H9 (cell line): ENCODE results near the gene GCN1. TPM values are rescaled to one million over a fixed set of nuclear protein-coding genes. Genes with fewer than 3 reads are reported as not detected.

Experiments
- DNase-seq: peaks from one replicate; pipeline ENCODE4 v3.0.0-alpha.2; 2017
- H2AFZ ChIP-seq: one replicate; pipeline ENCODE4 v1.6.1; 2013; ENCODE audit warnings: mild to moderate bottlenecking, low read length, control low read depth, moderate library complexity
- H2AK5ac ChIP-seq: 2 replicates; pipeline ENCODE4 v1.6.1; 2013; ENCODE audit warnings: low read length, control low read depth, mixed read lengths; ENCODE audit not compliant: insufficient read length
- H2BK120ac ChIP-seq: one replicate; pipeline ENCODE4 v1.6.1; 2013; ENCODE audit warnings: low read depth, mild to moderate bottlenecking, low read length, control low read depth, inconsistent platforms; ENCODE audit not compliant: poor library complexity, severe bottlenecking
- H2BK12ac ChIP-seq: 2 replicates; pipeline ENCODE4 v1.6.1; 2013; ENCODE audit warnings: low read length, control low read depth, mixed read lengths, low read depth; ENCODE audit not compliant: insufficient read length
- H2BK15ac ChIP-seq: 2 replicates; pipeline ENCODE4 v1.6.1; 2013; ENCODE audit warnings: low read depth, low read length, control low read depth
- H2BK20ac ChIP-seq: one replicate; pipeline ENCODE4 v1.6.1; 2013; ENCODE audit warnings: low read depth, mild to moderate bottlenecking, low read length, control low read depth, inconsistent platforms; ENCODE audit not compliant: poor library complexity, severe bottlenecking
- H2BK5ac ChIP-seq: 2 replicates; pipeline ENCODE4 v1.6.1; 2013; ENCODE audit warnings: low read length, control low read depth, mixed read lengths; ENCODE audit not compliant: insufficient read length
- H3K14ac ChIP-seq: 2 replicates; pipeline ENCODE4 v1.6.1; 2013; ENCODE audit warnings: low read length, control low read depth; ENCODE audit not compliant: insufficient read depth
- H3K18ac ChIP-seq: 2 replicates; pipeline ENCODE4 v1.6.1; 2013; ENCODE audit warnings: low read depth, mild to moderate bottlenecking, mixed read lengths, low read length, control low read depth; ENCODE audit not compliant: insufficient read length
- H3K23ac ChIP-seq: 2 replicates; pipeline ENCODE4 v1.6.1; 2013; ENCODE audit warnings: low read length, control low read depth, mixed read lengths, low read depth; ENCODE audit not compliant: insufficient read length
- H3K23me2 ChIP-seq: 2 replicates; pipeline ENCODE4 v1.6.1; 2013; ENCODE audit warnings: low read depth, mild to moderate bottlenecking, mixed read lengths, low read length, control low read depth; ENCODE audit not compliant: insufficient read length, poor library complexity, severe bottlenecking
- H3K27ac ChIP-seq: 2 replicates; pipeline ENCODE4 v1.5.1; 2013; ENCODE audit warnings: low read length, control low read depth, mixed read lengths, low read depth; ENCODE audit not compliant: insufficient read length
- H3K27me3 ChIP-seq: 2 replicates; pipeline ENCODE4 v1.6.1; 2013; ENCODE audit warnings: low read length, control low read depth, inconsistent platforms; ENCODE audit not compliant: insufficient read depth
- H3K4ac ChIP-seq: 2 replicates; pipeline ENCODE4 v1.6.1; 2013; ENCODE audit warnings: low read depth, mild to moderate bottlenecking, control low read depth, inconsistent platforms, low read length, moderate library complexity
- H3K4me1 ChIP-seq: 2 replicates; pipeline ENCODE4 v1.6.1; 2013; ENCODE audit warnings: low read length, control low read depth, inconsistent platforms; ENCODE audit not compliant: insufficient read depth
- H3K4me2 ChIP-seq: 2 replicates; pipeline ENCODE4 v1.6.1; 2013; ENCODE audit warnings: low read length, control low read depth, mixed read lengths; ENCODE audit not compliant: insufficient read length, insufficient read depth
- H3K56ac ChIP-seq: 2 replicates; pipeline ENCODE4 v1.6.1; 2013; ENCODE audit warnings: low read depth, mild to moderate bottlenecking, mixed read lengths, low read length, control low read depth; ENCODE audit not compliant: insufficient read length
- H3K79me1 ChIP-seq: 2 replicates; pipeline ENCODE4 v1.6.1; 2013; ENCODE audit warnings: low read depth, mild to moderate bottlenecking, moderate library complexity, low read length, control low read depth, inconsistent platforms; ENCODE audit not compliant: insufficient read depth, poor library complexity, severe bottlenecking
- H3K79me2 ChIP-seq: 2 replicates; pipeline ENCODE4 v1.6.1; 2013; ENCODE audit warnings: low read length, control low read depth, inconsistent platforms; ENCODE audit not compliant: insufficient read depth
- H3K9ac ChIP-seq: 2 replicates; pipeline ENCODE4 v1.6.1; 2013; ENCODE audit warnings: low read length, control low read depth, mixed read lengths; ENCODE audit not compliant: insufficient read length; ENCODE audit errors: extremely low read depth
- H3K9me3 ChIP-seq: one replicate; pipeline ENCODE4 v1.6.1; 2013; ENCODE audit warnings: low read depth, low read length, inconsistent platforms; ENCODE audit not compliant: control insufficient read depth
- H3T11ph ChIP-seq: one replicate; pipeline ENCODE4 v1.6.1; 2013; ENCODE audit warnings: mild to moderate bottlenecking, low read length, control low read depth, inconsistent platforms
- H4K20me1 ChIP-seq: one replicate; pipeline ENCODE4 v1.6.1; 2013; ENCODE audit not compliant: control insufficient read depth, insufficient read length, insufficient read depth
- H4K5ac ChIP-seq: 2 replicates; pipeline ENCODE4 v1.6.1; 2013; ENCODE audit warnings: low read depth, mild to moderate bottlenecking, mixed read lengths, low read length, control low read depth; ENCODE audit not compliant: insufficient read length
- H4K8ac ChIP-seq: replicated peaks from 2 replicates; pipeline ENCODE4 v1.6.1; 2013; ENCODE audit warnings: low read length, control low read depth, mixed read lengths, low read depth; ENCODE audit not compliant: insufficient read length
- H4K91ac ChIP-seq: 2 replicates; pipeline ENCODE4 v1.6.1; 2013; ENCODE audit warnings: low read depth, mild to moderate bottlenecking, moderate library complexity, mixed read lengths, low read length, control low read depth; ENCODE audit not compliant: insufficient read length
- H3K27ac Mint-ChIP-seq, 3 experiments: 2 replicates in 2 of 3; 3 replicates in 1 of 3; pipeline ENCODE4 v1.8.0; 2020 to 2021; ENCODE audit warnings: mixed read lengths in 3 of 3, mild to moderate bottlenecking in 1 of 3, moderate library complexity in 1 of 3
- H3K27me3 Mint-ChIP-seq: 2 replicates; pipeline ENCODE4 v1.8.0; 2021; ENCODE audit warnings: low read depth, mild to moderate bottlenecking, moderate library complexity, mixed read lengths
- H3K36me3 Mint-ChIP-seq, 3 experiments: 2 replicates in 2 of 3; 3 replicates in 1 of 3; pipeline ENCODE4 v1.8.0; 2020 to 2021; ENCODE audit warnings: low read depth in 3 of 3, mixed read lengths in 3 of 3; ENCODE audit not compliant: insufficient read depth in 1 of 3
- H3K4me1 Mint-ChIP-seq, 2 experiments: 2 replicates each; pipeline ENCODE4 v1.8.0; 2020; ENCODE audit warnings: mixed read lengths in 2 of 2
- H3K4me3 Mint-ChIP-seq, 2 experiments: 2 replicates in 1 of 2; 3 replicates in 1 of 2; pipeline ENCODE4 v1.8.0; 2020 to 2021; ENCODE audit warnings: mild to moderate bottlenecking in 2 of 2, mixed read lengths in 2 of 2, moderate library complexity in 1 of 2
- H3K9me3 Mint-ChIP-seq, 2 experiments: 2 replicates in 1 of 2; 3 replicates in 1 of 2; pipeline ENCODE4 v1.8.0; 2020; ENCODE audit warnings: mild to moderate bottlenecking in 2 of 2, mixed read lengths in 2 of 2, moderate library complexity in 1 of 2
- WGBS: extraction: QIAGEN DNeasy Blood & Tissue Kit; methylation state at CpG from one replicate; pipeline ENCODE4 v1.1.7; 2013; ENCODE audit warnings: missing lambda C conversion rate, low lambda C conversion rate, mixed read lengths; ENCODE audit not compliant: insufficient read length; ENCODE audit errors: extremely low coverage; 5-methylcytosine and 5-hydroxymethylcytosine counted together
- total RNA-seq: library from RNA; stranded (reverse); gene quantifications from 2 replicates; pipeline ENCODE4 v1.2.1, GENCODE V29; 2021
- TF ChIP-seq, protein P1 (sequence below): fragments of 200-600 bp; sonication (generic); conservative IDR thresholded peaks from 3 replicates; pipeline ENCODE4 v1.8.0; 2021; ENCODE audit warnings: antibody characterized with exemption, mild to moderate bottlenecking

The GCN1 gene
- total RNA-seq, 1 experiment from 2014 or later: 137 TPM

DNA sequence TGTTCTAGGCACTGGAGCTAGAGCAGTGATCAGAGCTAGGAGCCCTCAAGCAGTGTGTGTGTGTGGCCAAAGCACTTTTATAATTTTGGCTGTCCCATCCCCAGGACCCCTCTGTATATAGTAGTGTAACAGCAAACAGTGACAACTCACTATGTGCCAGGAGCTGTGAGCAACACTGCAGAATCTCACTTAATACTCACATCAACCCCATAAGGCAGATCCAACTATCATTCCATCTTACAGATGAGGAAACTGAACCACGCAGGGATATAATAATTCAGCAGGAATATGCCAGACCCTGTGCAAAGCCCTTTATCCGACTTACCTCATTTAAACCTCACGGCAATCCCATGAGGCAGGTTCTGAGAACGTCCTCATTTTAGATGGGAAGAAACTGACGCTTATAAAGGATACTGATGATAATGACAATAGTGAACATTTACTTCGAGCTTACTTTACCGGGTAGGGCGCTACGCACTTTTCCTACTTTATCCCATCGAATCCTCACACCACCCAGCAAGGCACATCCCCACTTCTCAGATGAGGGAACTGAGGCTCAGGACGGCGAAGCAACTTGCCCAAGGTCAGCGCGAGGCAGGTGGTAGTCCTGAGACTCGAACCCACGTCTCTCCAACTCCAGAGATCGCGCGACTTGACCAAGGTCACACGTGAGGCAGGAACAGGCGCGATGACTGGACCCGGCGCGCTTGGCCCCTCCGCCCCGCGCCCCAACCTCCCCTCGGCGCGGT is 78.6 kb downstream of the GCN1 start:
- Histone ChIP-seq H3K56ac (peak overlapping the region; percentile 80), H3K4ac (no peak overlapping the region), H2BK20ac (no peak overlapping the region), H3K18ac (peak overlapping the region; percentile 61), H4K20me1 (peaks cover 3% of the 10 kb centered on the region), H4K91ac (no peak overlapping the region), H3K23ac (peak overlapping the region; percentile 24), H3K27ac (no peak overlapping the region), H2BK12ac (no peak overlapping the region), H3K27me3 (no peaks in the 10 kb centered on the region), H3T11ph (no peak overlapping the region), H2AFZ (no peak overlapping the region), H3K79me2 (peaks cover 22% of the 10 kb centered on the region; the same call in 1 of the 2 replicates), H2BK5ac (no peak overlapping the region), H3K9me3 (no peaks in the 10 kb centered on the region), H3K14ac (no peak overlapping the region), H4K5ac (no peak overlapping the region), H2BK120ac (no peak overlapping the region), H2AK5ac (no peak overlapping the region), H3K4me2 (peak overlapping the region; percentile 85), H3K23me2 (peaks cover 10% of the 10 kb centered on the region), H2BK15ac (no peak overlapping the region), H3K4me1 (peaks cover 6% of the 10 kb centered on the region), H4K8ac (no peak overlapping the region), H3K79me1 (peaks cover 2% of the 10 kb centered on the region), H3K9ac (peak overlapping the region; percentile 89)
- H3K9me3 Mint-ChIP-seq: no peaks in the 10 kb centered on the region; a peak in 1 of 5 replicates
- peak overlapping the region; percentile 89 to 91 for H3K4me3 Mint-ChIP-seq
- H3K36me3 Mint-ChIP-seq: peaks cover 10 to 34% (median 16%) of the 10 kb centered on the region in 3 experiments
- TF ChIP-seq, protein P1, sequence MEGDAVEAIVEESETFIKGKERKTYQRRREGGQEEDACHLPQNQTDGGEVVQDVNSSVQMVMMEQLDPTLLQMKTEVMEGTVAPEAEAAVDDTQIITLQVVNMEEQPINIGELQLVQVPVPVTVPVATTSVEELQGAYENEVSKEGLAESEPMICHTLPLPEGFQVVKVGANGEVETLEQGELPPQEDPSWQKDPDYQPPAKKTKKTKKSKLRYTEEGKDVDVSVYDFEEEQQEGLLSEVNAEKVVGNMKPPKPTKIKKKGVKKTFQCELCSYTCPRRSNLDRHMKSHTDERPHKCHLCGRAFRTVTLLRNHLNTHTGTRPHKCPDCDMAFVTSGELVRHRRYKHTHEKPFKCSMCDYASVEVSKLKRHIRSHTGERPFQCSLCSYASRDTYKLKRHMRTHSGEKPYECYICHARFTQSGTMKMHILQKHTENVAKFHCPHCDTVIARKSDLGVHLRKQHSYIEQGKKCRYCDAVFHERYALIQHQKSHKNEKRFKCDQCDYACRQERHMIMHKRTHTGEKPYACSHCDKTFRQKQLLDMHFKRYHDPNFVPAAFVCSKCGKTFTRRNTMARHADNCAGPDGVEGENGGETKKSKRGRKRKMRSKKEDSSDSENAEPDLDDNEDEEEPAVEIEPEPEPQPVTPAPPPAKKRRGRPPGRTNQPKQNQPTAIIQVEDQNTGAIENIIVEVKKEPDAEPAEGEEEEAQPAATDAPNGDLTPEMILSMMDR: no peak
- WGBS: no CpG with 5 or more reads among the region's 31 CpGs
- H3K4me1 Mint-ChIP-seq: peaks cover 34% of the 10 kb centered on the region in 2 experiments
- peak overlapping the region in 2 of 3 experiments; percentile 45 to 95; a peak in 4 of 7 replicates for H3K27ac Mint-ChIP-seq
- H3K27me3 Mint-ChIP-seq: no peaks in the 10 kb centered on the region; the same call in 1 of the 2 replicates
- DNase-seq: peak; percentile 67
